HEK293 (cell line): ENCODE results near the gene MYOZ3.

Source experiments
- CTCF ChIP-seq: fragments of 450-650 bp; formaldehyde crosslinking; IDR thresholded peaks from 2 replicates; pipeline ENCODE4 v1.5.1; 2016; ENCODE audit warnings: missing biosample characterization, missing genetic modification characterization
- REST ChIP-seq: fragments of 450-650 bp; formaldehyde crosslinking; IDR thresholded peaks from 2 replicates; pipeline ENCODE4 v1.5.1; 2016; ENCODE audit warnings: missing biosample characterization, missing genetic modification characterization
- YY1 ChIP-seq: fragments of 450-650 bp; formaldehyde crosslinking; IDR thresholded peaks from 2 replicates; pipeline ENCODE4 v1.5.1; 2018; ENCODE audit warnings: missing biosample characterization, missing genetic modification characterization
- ZFP69B ChIP-seq: fragments of 450-650 bp; formaldehyde crosslinking; IDR thresholded peaks from 2 replicates; pipeline ENCODE4 v1.5.1; 2016; ENCODE audit warnings: missing biosample characterization, missing genetic modification characterization
- ZNF391 ChIP-seq: fragments of 450-650 bp; formaldehyde crosslinking; IDR thresholded peaks from 2 replicates; pipeline ENCODE4 v1.5.1; 2016; ENCODE audit warnings: low read depth, missing biosample characterization, missing genetic modification characterization, borderline replicate concordance
- ZNF501 ChIP-seq: fragments of 450-650 bp; formaldehyde crosslinking; IDR thresholded peaks from 2 replicates; pipeline ENCODE4 v1.5.1; 2016; ENCODE audit warnings: missing biosample characterization, missing genetic modification characterization
- ZNF549 ChIP-seq: fragments of 450-650 bp; IDR thresholded peaks from 2 replicates; pipeline ENCODE4 v1.5.1; 2018; ENCODE audit warnings: missing biosample characterization, missing genetic modification characterization, mild to moderate bottlenecking, inconsistent platforms, moderate library complexity
- ZNF580 ChIP-seq: fragments of 450-650 bp; formaldehyde crosslinking; IDR thresholded peaks from 2 replicates; pipeline ENCODE4 v1.5.1; 2016; ENCODE audit warnings: missing biosample characterization, missing genetic modification characterization

- TF ChIP-seq ZFP69B (tag by site-specific recombination) (no peak), CTCF (no peak), REST (tag by site-specific recombination) (no peak), ZNF501 (tag by site-specific recombination) (no peak), ZNF549 (no peak), ZNF580 (no peak), ZNF391 (tag by site-specific recombination) (no peak), YY1 (no peak)
Measured at GRCh38 chr5:150665044-150665443, 4.0 kb downstream of the MYOZ3 start.
